BLaER1 treated with 17β-estradiol and CSF1 and Interleukin-3, amounts not matched to agents 10 nM and 100 nM (cell line): ENCODE data around the gene CDK19.

Source experiments
- H3K27ac ChIP-seq, 11 experiments: shearing (Covaris generic); formaldehyde crosslinking; 2 replicates each; pipeline ENCODE4 v1.8.1; 2022
- H3K27me3 ChIP-seq, 11 experiments: shearing (Covaris generic); formaldehyde crosslinking; 2 replicates each; pipeline ENCODE4 v1.8.1; 2022
- H3K36me3 ChIP-seq, 11 experiments: shearing (Covaris generic); formaldehyde crosslinking; 2 replicates each; pipeline ENCODE4 v1.8.1; 2022
- H3K4me1 ChIP-seq, 10 experiments: shearing (Covaris generic); formaldehyde crosslinking; 2 replicates each; pipeline ENCODE4 v1.8.1; 2022
- H3K4me2 ChIP-seq, 11 experiments: shearing (Covaris generic); formaldehyde crosslinking; 2 replicates each; pipeline ENCODE4 v1.8.1; 2022
- H3K4me3 ChIP-seq, 10 experiments: shearing (Covaris generic); formaldehyde crosslinking; 2 replicates each; pipeline ENCODE4 v1.8.1; 2022
- H3K9ac ChIP-seq, 11 experiments: shearing (Covaris generic); formaldehyde crosslinking; 2 replicates each; pipeline ENCODE4 v1.8.1; 2022
- H3K9me3 ChIP-seq, 11 experiments: shearing (Covaris generic); formaldehyde crosslinking; replicated peaks in 1 of 11; 2 replicates each; pipeline ENCODE4 v1.8.1; 2022
- H4K20me1 ChIP-seq, 11 experiments: shearing (Covaris generic); formaldehyde crosslinking; 2 replicates each; pipeline ENCODE4 v1.8.1; 2022
- Cebpa-rat ChIP-seq, 11 experiments: shearing (Covaris generic); IDR thresholded peaks; 2 replicates each; pipeline ENCODE4 v1.8.1; 2022

CDK19 gene

DNA sequence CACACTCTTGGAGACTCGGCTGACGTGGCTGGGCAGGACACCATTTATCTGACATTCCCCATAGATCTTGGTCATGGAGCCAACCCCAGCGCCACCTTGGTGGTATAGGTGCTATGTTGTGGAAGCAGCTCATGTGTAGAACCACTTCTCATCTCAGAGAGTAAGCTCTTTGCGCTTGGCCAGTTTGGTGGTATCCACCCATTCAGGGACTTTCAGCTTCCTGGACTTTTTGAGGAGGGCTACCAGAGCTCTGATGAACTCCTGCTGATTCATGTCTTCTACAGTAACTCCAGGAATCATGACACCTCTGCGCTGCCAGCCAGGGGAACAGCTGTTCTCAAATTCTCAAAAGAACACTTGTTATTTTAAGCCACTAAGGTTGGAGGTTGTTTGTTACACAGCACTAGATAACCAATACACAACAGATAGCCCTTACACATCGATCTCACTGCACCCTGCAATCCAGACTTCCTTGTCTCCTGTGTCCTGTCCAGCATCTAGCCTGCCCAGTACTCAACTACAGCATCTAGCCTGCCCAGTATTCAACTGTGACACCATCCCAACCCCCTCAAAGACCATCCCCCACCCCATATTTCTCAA lies 252.9 kb downstream of the CDK19 start:
- H3K4me1 ChIP-seq, result peaks cover 10 to 53% (median 37%) of the 10 kb centered on the region in 10 experiments; a peak in 19 of 20 replicates
- H3K4me2 ChIP-seq, result peak overlapping the region in 1 of 11 experiments; percentile 71; a peak in 2 of 22 replicates
- H3K9ac ChIP-seq, result no peak overlapping the region
- no peaks in the 10 kb centered on the region for H4K20me1 ChIP-seq
- no peaks in the 10 kb centered on the region for H3K36me3 ChIP-seq
- no peak overlapping the region for H3K27ac ChIP-seq
- no peaks in the 10 kb centered on the region for H3K27me3 ChIP-seq
- TF ChIP-seq Cebpa-rat (IDR thresholded peaks at IDR 0.05), result no peak
- peaks cover 0 to 33% (median 26%) of the 10 kb centered on the region in 11 experiments; a peak in 18 of 22 replicates for H3K9me3 ChIP-seq
- H3K4me3 ChIP-seq, result no peak overlapping the region

DNA sequence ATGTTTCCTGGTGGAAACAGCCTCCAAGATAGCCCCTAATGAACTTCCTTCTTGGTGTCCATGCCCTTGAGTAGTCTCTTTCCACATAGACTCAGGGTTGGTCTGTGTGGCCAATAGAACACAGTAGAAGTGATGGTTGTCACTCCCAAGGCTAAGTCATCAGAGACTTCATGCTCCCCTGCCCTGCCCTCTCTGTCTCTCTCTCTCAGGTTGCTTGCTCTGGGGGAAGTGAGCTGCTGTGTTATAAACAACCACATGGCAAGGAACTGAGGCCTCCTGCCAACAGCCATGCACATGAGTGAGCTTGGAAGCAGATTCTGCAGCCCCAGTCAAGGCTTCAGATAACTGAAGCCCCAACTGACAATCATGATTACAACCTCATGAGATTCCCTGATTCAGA lies 253.6 kb downstream of the CDK19 start:
- TF ChIP-seq Cebpa-rat (IDR thresholded peaks at IDR 0.05), result no peak
- H3K9me3 ChIP-seq, result peaks cover 0 to 33% (median 26%) of the 10 kb centered on the region in 11 experiments; a peak in 18 of 22 replicates
- H3K36me3 ChIP-seq, result no peaks in the 10 kb centered on the region
- 0 out of 22 replicates have a peak overlapping the region, but pooled peaks of 1 of the 11 experiments have one; percentile 14 for H3K27ac ChIP-seq
- H3K4me1 ChIP-seq, result peaks cover 10 to 49% (median 30%) of the 10 kb centered on the region in 10 experiments; a peak in 19 of 20 replicates
- H3K9ac ChIP-seq, result no peak overlapping the region
- no peak overlapping the region for H3K4me3 ChIP-seq
- H3K4me2 ChIP-seq, result peak overlapping the region in 7 of 11 experiments; percentile 50 to 71 (median 64); a peak in 12 of 22 replicates
- no peaks in the 10 kb centered on the region for H4K20me1 ChIP-seq
- H3K27me3 ChIP-seq, result no peaks in the 10 kb centered on the region

DNA sequence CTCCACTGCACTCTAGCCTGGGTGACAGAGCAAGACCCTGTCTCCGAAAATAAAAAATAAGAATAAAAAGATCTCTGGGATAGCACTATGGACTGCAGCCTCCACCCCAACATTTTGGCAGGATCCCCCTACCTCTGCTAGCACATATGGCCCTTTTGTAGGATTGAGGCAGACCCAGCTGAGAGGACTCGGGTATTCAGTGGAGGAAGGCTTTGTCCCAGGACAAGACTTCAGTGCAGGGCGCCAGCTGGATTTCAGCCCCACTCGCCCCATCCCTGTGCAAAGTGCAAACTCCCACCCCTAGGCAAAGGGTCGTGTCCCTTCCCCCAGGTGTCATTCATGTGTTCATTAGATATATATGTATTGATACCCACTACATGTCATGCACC lies 254.3 kb downstream of the CDK19 start:
- H3K27ac ChIP-seq, result 0 out of 22 replicates have a peak overlapping the region, but pooled peaks of 1 of the 11 experiments have one; percentile 14
- H4K20me1 ChIP-seq, result no peaks in the 10 kb centered on the region
- H3K9me3 ChIP-seq, result peaks cover 1 to 38% (median 27%) of the 10 kb centered on the region in 11 experiments; a peak in 19 of 22 replicates
- H3K36me3 ChIP-seq, result no peaks in the 10 kb centered on the region
- no peak for TF ChIP-seq Cebpa-rat (IDR thresholded peaks at IDR 0.05)
- no peak overlapping the region for H3K4me3 ChIP-seq
- peaks cover 10 to 44% (median 24%) of the 10 kb centered on the region in 10 experiments; a peak in 19 of 20 replicates for H3K4me1 ChIP-seq
- no peak overlapping the region for H3K9ac ChIP-seq
- peak overlapping the region; percentile 13 to 71 (median 52); a peak in 20 of 22 replicates for H3K4me2 ChIP-seq
- no peaks in the 10 kb centered on the region for H3K27me3 ChIP-seq

DNA sequence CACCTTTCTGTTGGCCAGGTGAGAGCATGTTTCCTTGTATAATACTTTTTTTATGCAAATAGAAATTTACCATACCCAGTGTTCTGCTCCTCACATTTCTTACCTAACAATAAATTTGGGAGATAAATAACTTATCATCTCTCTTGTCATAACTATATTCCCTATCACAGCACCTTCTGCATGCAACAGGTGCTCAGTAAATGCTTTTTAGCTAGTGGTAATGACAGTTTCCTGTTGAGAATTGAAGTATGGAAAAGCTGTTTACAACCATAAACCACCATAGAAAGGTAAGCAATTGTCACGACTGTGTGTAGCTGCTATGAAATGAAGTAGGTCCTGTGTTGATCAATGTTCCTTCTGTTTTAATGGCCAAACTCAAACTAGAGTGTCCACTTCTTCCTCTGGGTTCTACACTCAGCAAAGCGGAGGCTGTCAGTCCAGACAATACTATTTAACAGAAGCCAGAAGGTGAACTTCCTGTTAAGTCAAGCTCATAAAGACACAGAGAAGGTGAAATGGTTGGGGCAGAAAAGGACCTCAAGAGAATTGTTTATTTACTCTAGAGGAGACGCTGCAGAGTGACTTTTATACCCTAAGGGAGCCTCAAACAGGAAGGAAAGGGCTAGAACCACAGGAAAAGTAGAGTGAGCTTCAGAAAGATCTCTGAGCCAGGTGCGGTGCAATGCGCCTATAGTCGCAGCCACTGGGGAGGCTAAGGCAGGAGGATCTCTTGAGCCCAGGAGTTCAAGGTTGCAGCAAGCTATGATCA lies 254.8 kb downstream of the CDK19 start:
- Histone ChIP-seq H3K36me3 (no peaks in the 10 kb centered on the region), H3K27ac (0 out of 22 replicates have a peak overlapping the region, but pooled peaks of 1 of the 11 experiments have one; percentile 6), H3K4me1 (peaks cover 10 to 43% (median 23%) of the 10 kb centered on the region in 10 experiments; a peak in 19 of 20 replicates), H3K27me3 (no peaks in the 10 kb centered on the region), H3K4me3 (no peak overlapping the region), H3K9ac (0 out of 22 replicates have a peak overlapping the region, but pooled peaks of 1 of the 11 experiments have one; percentile 36), H3K9me3 (peaks cover 7 to 44% (median 28%) of the 10 kb centered on the region in 11 experiments; a peak in 19 of 22 replicates), H4K20me1 (no peaks in the 10 kb centered on the region), H3K4me2 (peak overlapping the region; percentile 13 to 71 (median 52); a peak in 21 of 22 replicates)
- TF ChIP-seq Cebpa-rat (IDR thresholded peaks at IDR 0.05), result no peak
